GM18907 (cell line): ENCODE results near the gene NISCH.

Experiments used
- ATAC-seq: cut with Tn5 transposase; IDR thresholded peaks from one replicate; pipeline ENCODE4 v1.9.1; 2021; ENCODE audit warnings: mild to moderate bottlenecking, moderate library complexity; ENCODE audit not compliant: unreplicated experiment

NISCH gene

GRCh38 chr3:52455283-52456168 lies at the start of gene NISCH:
Gene NISCH, plus strand, starts transcription at chr3:52455604. Its CDS starts 38 bp downstream, at chr3:52455642.
- peak; percentile 68 for ATAC-seq

- ATAC-seq: no peak
Measured at GRCh38 chr3:52406231-52406661, 49.2 kb upstream of the NISCH start.

- no peak for ATAC-seq
Measured at GRCh38 chr3:52406791-52407510, 48.5 kb upstream of the NISCH start.

GRCh38 chr3:52407779-52408178 lies 47.6 kb upstream of the NISCH start:
- no peak for ATAC-seq

- no peak for ATAC-seq
Measured at GRCh38 chr3:52408466-52408865, 46.9 kb upstream of the NISCH start.

GRCh38 chr3:52415800-52416199 lies 39.6 kb upstream of the NISCH start:
- no peak for ATAC-seq

- ATAC-seq: no peak
Measured at GRCh38 chr3:52420388-52420787, 35.0 kb upstream of the NISCH start.

- no peak for ATAC-seq
Measured at GRCh38 chr3:52422669-52423068, 32.7 kb upstream of the NISCH start.

- ATAC-seq: no peak
Measured at GRCh38 chr3:52423173-52423572, 32.2 kb upstream of the NISCH start.

- no peak for ATAC-seq
Measured at GRCh38 chr3:52428151-52429005, 27.0 kb upstream of the NISCH start.

- no peak for ATAC-seq
Measured at GRCh38 chr3:52429031-52429430, 26.4 kb upstream of the NISCH start.

- no peak for ATAC-seq
Measured at GRCh38 chr3:52429779-52430415, 25.5 kb upstream of the NISCH start.

- no peak for ATAC-seq
Measured at GRCh38 chr3:52430416-52430810, 25.0 kb upstream of the NISCH start.

- no peak for ATAC-seq
Measured at GRCh38 chr3:52431459-52432223, 23.8 kb upstream of the NISCH start.

- no peak for ATAC-seq
Measured at GRCh38 chr3:52432225-52432624, 23.2 kb upstream of the NISCH start.

- ATAC-seq: no peak
Measured at GRCh38 chr3:52432691-52433141, 22.7 kb upstream of the NISCH start.

- ATAC-seq: no peak
Measured at GRCh38 chr3:52433328-52433995, 21.9 kb upstream of the NISCH start.

- ATAC-seq: no peak
Measured at GRCh38 chr3:52433996-52434479, 21.4 kb upstream of the NISCH start.

GRCh38 chr3:52434491-52435115 lies 20.8 kb upstream of the NISCH start:
- no peak for ATAC-seq
